H1 (cell line): ENCODE measurements around the gene PRKAG1. TPM values are rescaled to one million over a fixed set of nuclear protein-coding genes. Genes with fewer than 3 reads are reported as not detected.

Experiments used
- CTCF ChIA-PET: fragments of 300-600 bp; sonication (Branson Sonifier 250); formaldehyde crosslinking; loops from one replicate; lab custom pipeline; 2021; ENCODE audit not compliant: partially characterized antibody; lab: Charles Lee
- POLR2A ChIA-PET: fragments of 300-600 bp; sonication (Branson Sonifier 250); formaldehyde crosslinking; loops from one replicate; lab custom pipeline; 2021; ENCODE audit warnings: inconsistent platforms; ENCODE audit not compliant: partially characterized antibody; lab: Charles Lee
- DNase-seq, 2 experiments: peaks; one replicate each; pipeline versions ENCODE4 v3.0.0 to v3.0.0-alpha.2; 2010 to 2022; ENCODE audit warnings: low spot score in 2 of 2, low read depth in 1 of 2, mixed read lengths in 1 of 2
- FAIRE-seq: peaks from 2 replicates; lab custom pipeline; 2011; peaks lifted over from hg19 to GRCh38; lab: Jason Lieb, UNC
- H2AFZ ChIP-seq: 2 replicates; pipeline ENCODE4 v1.8.1; 2012; ENCODE audit warnings: low read length, inconsistent platforms
- H2AK5ac ChIP-seq: 2 replicates; pipeline ENCODE4 v1.6.1; 2013; ENCODE audit warnings: low read depth, low read length
- H2BK120ac ChIP-seq: replicated peaks from 2 replicates; pipeline ENCODE3; 2013; ENCODE audit warnings: low read depth, low read length, inconsistent platforms
- H2BK12ac ChIP-seq: 2 replicates; pipeline ENCODE4 v1.6.1; 2013; ENCODE audit warnings: low read depth, low read length
- H2BK15ac ChIP-seq: 2 replicates; pipeline ENCODE4 v1.6.1; 2013; ENCODE audit warnings: low read length
- H2BK20ac ChIP-seq: 2 replicates; pipeline ENCODE4 v1.6.1; 2013; ENCODE audit warnings: low read length
- H2BK5ac ChIP-seq: 2 replicates; pipeline ENCODE4 v1.6.1; 2013; ENCODE audit warnings: low read depth, low read length
- H3K14ac ChIP-seq: 2 replicates; pipeline ENCODE4 v1.6.1; 2013; ENCODE audit warnings: inconsistent platforms; ENCODE audit not compliant: insufficient read length
- H3K18ac ChIP-seq: 2 replicates; pipeline ENCODE4 v1.6.1; 2013; ENCODE audit warnings: low read length; ENCODE audit errors: extremely low read depth
- H3K23ac ChIP-seq: 2 replicates; pipeline ENCODE4 v1.6.1; 2013; ENCODE audit warnings: inconsistent platforms; ENCODE audit not compliant: insufficient read length
- H3K23me2 ChIP-seq: 2 replicates; pipeline ENCODE4 v1.6.1; 2013; ENCODE audit warnings: low read depth, low read length
- H3K27ac ChIP-seq: 2 replicates; pipeline ENCODE4 v1.6.1; 2011; ENCODE audit warnings: low read depth, low read length, inconsistent platforms
- H3K27me3 ChIP-seq, 4 experiments: replicated peaks in 1 of 4; 1 replicate in 1 of 4; 2 replicates in 3 of 4; pipeline versions ENCODE4 v1.6.1 to v1.8.1; 2011 to 2013; ENCODE audit warnings: low read length in 3 of 4, mild to moderate bottlenecking in 3 of 4, inconsistent platforms in 2 of 4, mixed read lengths in 2 of 4, moderate library complexity in 1 of 4; ENCODE audit not compliant: control insufficient read depth in 3 of 4, insufficient read depth in 3 of 4; ENCODE audit errors: extremely low read depth in 1 of 4
- H3K36me3 ChIP-seq, 4 experiments: 2 replicates each; pipeline versions ENCODE4 v1.6.1 to v1.8.1; 2011 to 2013; ENCODE audit warnings: mild to moderate bottlenecking in 4 of 4, low read length in 3 of 4, moderate library complexity in 2 of 4, control low read depth in 1 of 4, inconsistent platforms in 1 of 4; ENCODE audit not compliant: insufficient read depth in 4 of 4, control insufficient read depth in 2 of 4
- H3K4ac ChIP-seq: replicated peaks from 2 replicates; pipeline ENCODE3; 2013; ENCODE audit warnings: low read length, low read depth, mixed read lengths, inconsistent platforms; ENCODE audit not compliant: insufficient read length
- H3K4me1 ChIP-seq, 4 experiments: replicated peaks in 1 of 4; 1 replicate in 1 of 4; 2 replicates in 3 of 4; pipeline versions ENCODE4 v1.6.1 to v1.8.1; 2011 to 2013; ENCODE audit warnings: low read length in 3 of 4, inconsistent platforms in 2 of 4, mixed read lengths in 1 of 4; ENCODE audit not compliant: insufficient read depth in 4 of 4, control insufficient read depth in 3 of 4
- H3K4me2 ChIP-seq, 2 experiments: 2 replicates each; pipeline versions ENCODE4 v1.6.1 to v1.8.1; 2011 to 2013; ENCODE audit warnings: low read depth in 2 of 2, low read length in 2 of 2, control low read depth in 1 of 2, inconsistent platforms in 1 of 2, mild to moderate bottlenecking in 1 of 2; ENCODE audit not compliant: insufficient read depth in 1 of 2
- H3K4me3 ChIP-seq, 4 experiments: fragments of 200-600, 300-600 bp in 1 of 4; sonication (generic), shearing (Covaris generic), sonication (Bioruptor Twin) in 1 of 4; 2 replicates each; pipeline versions ENCODE4 v1.5.1 to v1.8.1; 2011 to 2016; ENCODE audit warnings: low read length in 4 of 4, low read depth in 3 of 4, control low read depth in 2 of 4, inconsistent platforms in 2 of 4, mild to moderate bottlenecking in 2 of 4, mixed read lengths in 1 of 4, moderate library complexity in 1 of 4; ENCODE audit not compliant: insufficient read depth in 2 of 4; ENCODE audit errors: extremely low read depth in 1 of 4
- H3K56ac ChIP-seq: replicated peaks from 2 replicates; pipeline ENCODE3; 2013; ENCODE audit warnings: low read depth, mild to moderate bottlenecking, mixed read lengths, low read length, inconsistent platforms; ENCODE audit not compliant: insufficient read length
- H3K79me1 ChIP-seq: 2 replicates; pipeline ENCODE4 v1.6.1; 2013; ENCODE audit warnings: low read depth, low read length, control low read depth
- H3K79me2 ChIP-seq, 2 experiments: 2 replicates each; pipeline versions ENCODE4 v1.6.1 to v1.8.1; 2012 to 2013; ENCODE audit warnings: low read length in 2 of 2, mild to moderate bottlenecking in 2 of 2, inconsistent platforms in 1 of 2; ENCODE audit not compliant: insufficient read depth in 2 of 2, control insufficient read depth in 1 of 2
- H3K9ac ChIP-seq, 4 experiments: replicated peaks in 1 of 4; 1 replicate in 1 of 4; 2 replicates in 3 of 4; pipeline versions ENCODE4 v1.6.1 to v1.8.1; 2011 to 2013; ENCODE audit warnings: low read depth in 3 of 4, low read length in 3 of 4, control low read depth in 2 of 4, mild to moderate bottlenecking in 2 of 4, moderate library complexity in 2 of 4, inconsistent platforms in 1 of 4; ENCODE audit errors: extremely low read depth in 1 of 4
- H3K9me3 ChIP-seq, 2 experiments: 2 replicates each; pipeline versions ENCODE4 v1.6.1 to v1.8.1; 2012 to 2013; ENCODE audit warnings: mild to moderate bottlenecking in 2 of 2, moderate library complexity in 2 of 2, control low read depth in 1 of 2, inconsistent platforms in 1 of 2, low read depth in 1 of 2, low read length in 1 of 2, mixed read lengths in 1 of 2; ENCODE audit not compliant: insufficient read depth in 2 of 2
- H4K20me1 ChIP-seq, 2 experiments: replicated peaks in 1 of 2; 2 replicates each; pipeline versions ENCODE3 to v1.8.1; 2011 to 2013; ENCODE audit warnings: inconsistent platforms in 2 of 2, low read length in 2 of 2, mild to moderate bottlenecking in 1 of 2; ENCODE audit not compliant: insufficient read depth in 2 of 2, control insufficient read depth in 1 of 2
- H4K5ac ChIP-seq: 2 replicates; pipeline ENCODE4 v1.6.1; 2013; ENCODE audit warnings: low read length, low read depth, mixed read lengths, inconsistent platforms; ENCODE audit not compliant: insufficient read length
- H4K8ac ChIP-seq: 2 replicates; pipeline ENCODE4 v1.8.0; 2013; ENCODE audit warnings: mild to moderate bottlenecking, moderate library complexity, low read length, inconsistent platforms; ENCODE audit not compliant: insufficient read depth; ENCODE audit errors: extremely low read depth
- H4K91ac ChIP-seq: replicated peaks from 2 replicates; pipeline ENCODE3; 2013; ENCODE audit warnings: low read length, mixed read lengths, inconsistent platforms; ENCODE audit not compliant: insufficient read length
- ATF3 ChIP-seq: IDR thresholded peaks from 2 replicates; pipeline ENCODE4 v1.6.1; 2011; ENCODE audit warnings: low read depth, mild to moderate bottlenecking, low read length; ENCODE audit not compliant: insufficient read depth
- CHD1 ChIP-seq: IDR thresholded peaks from 2 replicates; pipeline ENCODE4 v1.6.1; 2012; ENCODE audit warnings: low read depth, low read length, improper control_type of control experiment
- CHD2 ChIP-seq: IDR thresholded peaks from 2 replicates; pipeline ENCODE4 v1.6.1; 2012; ENCODE audit warnings: low read length, improper control_type of control experiment
- HDAC2 ChIP-seq, 2 experiments: fragments of 300-600 bp in 1 of 2; sonication (generic) in 1 of 2; IDR thresholded peaks; 2 replicates each; pipeline ENCODE4 v1.6.1; 2011 to 2012; ENCODE audit warnings: low read depth in 2 of 2, low read length in 2 of 2, mild to moderate bottlenecking in 2 of 2, moderate library complexity in 2 of 2, borderline replicate concordance in 1 of 2, inconsistent platforms in 1 of 2
- HDAC6 ChIP-seq: IDR thresholded peaks from one replicate; pipeline ENCODE4 v1.7.1; 2012; ENCODE audit warnings: low read depth, mild to moderate bottlenecking, inconsistent platforms, low read length, moderate library complexity
- KDM5A ChIP-seq: fragments of 200-600 bp; IDR thresholded peaks from 2 replicates; pipeline ENCODE4 v1.7.1; 2012; ENCODE audit warnings: mild to moderate bottlenecking, low read length, inconsistent platforms, mixed read lengths
- MAFK ChIP-seq: IDR thresholded peaks from 2 replicates; pipeline ENCODE4 v1.6.1; 2012; ENCODE audit warnings: low read depth, mild to moderate bottlenecking, improper control_type of control experiment, low read length
- RAD21 ChIP-seq, 2 experiments: IDR thresholded peaks in 1 of 2; conservative IDR thresholded peaks in 1 of 2; 2 replicates each; pipeline ENCODE4 v1.6.1; 2011; ENCODE audit warnings: low read depth in 2 of 2, low read length in 2 of 2, improper control_type of control experiment in 1 of 2, inconsistent platforms in 1 of 2, mild to moderate bottlenecking in 1 of 2, moderate library complexity in 1 of 2
- RNF2 ChIP-seq: fragments of 200-900, 300-1000 bp; sonication (generic); IDR thresholded peaks from 2 replicates; pipeline ENCODE4 v1.7.1; 2016; ENCODE audit warnings: borderline replicate concordance, low read depth, mild to moderate bottlenecking, antibody characterized with exemption, low read length; ENCODE audit not compliant: poor library complexity, severe bottlenecking; ENCODE audit errors: missing control alignments
- SRF ChIP-seq: IDR thresholded peaks from 2 replicates; pipeline ENCODE4 v1.6.1; 2011; ENCODE audit warnings: mild to moderate bottlenecking, low read depth, low read length, moderate library complexity
- TAF1 ChIP-seq: IDR thresholded peaks from 2 replicates; pipeline ENCODE4 v1.6.1; 2011; ENCODE audit warnings: mild to moderate bottlenecking, low read depth, low read length
- TEAD4 ChIP-seq: IDR thresholded peaks from 2 replicates; pipeline ENCODE4 v1.6.1; 2012; ENCODE audit warnings: low read depth, low read length, inconsistent platforms, mixed read lengths
- YY1 ChIP-seq: IDR thresholded peaks from 2 replicates; pipeline ENCODE4 v1.6.1; 2011; ENCODE audit warnings: low read depth, mild to moderate bottlenecking, low read length
- WGBS, 2 experiments: shearing (Covaris generic) in 1 of 2; methylation state at CpG; one replicate each; pipeline versions ENCODE4 v1.1.6 to v1.1.7; 2013 to 2015; ENCODE audit warnings: low lambda C conversion rate in 2 of 2, mixed read lengths in 2 of 2, inconsistent platforms in 1 of 2, low coverage in 1 of 2, missing lambda C conversion rate in 1 of 2; ENCODE audit not compliant: insufficient replicate concordance in 2 of 2, insufficient coverage in 1 of 2, insufficient read length in 1 of 2; ENCODE audit errors: extremely low coverage in 1 of 2, missing lambda C conversion rate in 1 of 2; 5-methylcytosine and 5-hydroxymethylcytosine counted together
- polyA plus RNA-seq, 7 experiments: library from polyadenylated mRNA; depleted of rRNA in 3 of 7; stranded (reverse) in 5 of 7; unstranded in 2 of 7; fragments of >200 nt in 5 of 7; fragments of 200-250 nt in 2 of 7; gene quantifications; 1 replicate in 5 of 7; 2 replicates in 1 of 7; 4 replicates in 1 of 7; pipeline versions ENCODE4 v1.2.1 to v1.2.3, GENCODE V29; 2011 to 2013; ENCODE audit warnings: missing spikeins in 2 of 7, mixed read lengths in 2 of 7
- total RNA-seq: library from RNA; stranded (reverse); fragmentation: NEBNext Ultra II Directional; extraction: Animal tissue kit (Norgen Biotek cat#: 25700); gene quantifications from 2 replicates; pipeline ENCODE4 v1.2.1, GENCODE V29; 2021

Gene PRKAG1
- total and polyA plus RNA-seq, 2 of the 8 experiments (the other 6 are each of a cell fraction or from before 2014, with no cell fraction given), result 38.6 to 57.5 TPM

- H3K18ac ChIP-seq, result no peak overlapping the region
- no peak overlapping the region for H3K9ac ChIP-seq
- H4K91ac ChIP-seq, result no peak overlapping the region
- no peak overlapping the region for H3K4ac ChIP-seq
- no peaks in the 10 kb centered on the region for H3K79me1 ChIP-seq
- H3K27me3 ChIP-seq, result no peaks in the 10 kb centered on the region
- H4K5ac ChIP-seq, result no peak overlapping the region
- no peaks in the 10 kb centered on the region for H4K20me1 ChIP-seq
- no peak overlapping the region for H2BK12ac ChIP-seq
- H3K4me2 ChIP-seq, result no peak overlapping the region
- H3K23ac ChIP-seq, result no peak overlapping the region
- no peak overlapping the region for H4K8ac ChIP-seq
- no peak overlapping the region for H2BK5ac ChIP-seq
- H3K9me3 ChIP-seq, result no peaks in the 10 kb centered on the region
- H2BK15ac ChIP-seq, result no peak overlapping the region
- 75% methylated on average over 1 of the region's 1 CpG; no CpG with 5 or more reads in 1 of the 2 experiments for WGBS, 2 experiments
- no peak overlapping the region for H3K27ac ChIP-seq
- H3K23me2 ChIP-seq, result no peaks in the 10 kb centered on the region
- ChIA-PET POLR2A (interaction anchor here (0.7 to 2.1 kb wide), 6 partner anchors 9 to 56 kb away, joined by 3 to 9 read pairs (median 4); no protein-coding TSS in a partner anchor), CTCF (interaction anchor here (0.8 to 11.5 kb wide), 5 partner anchors 11 to 35 kb away, joined by 3 to 207 read pairs (median 4); partner anchors contain the start of genes DDN and WNT1)
- H3K79me2 ChIP-seq, result no peaks in the 10 kb centered on the region
- H3K4me3 ChIP-seq, result no peak overlapping the region
- DNase-seq, result no peak
- H3K56ac ChIP-seq, result no peak overlapping the region
- H2BK20ac ChIP-seq, result no peak overlapping the region
- no peak overlapping the region for H2AFZ ChIP-seq
- no peak overlapping the region for H3K14ac ChIP-seq
- H2AK5ac ChIP-seq, result no peak overlapping the region
- no peak for FAIRE-seq
- no peaks in the 10 kb centered on the region for H3K4me1 ChIP-seq
- H2BK120ac ChIP-seq, result no peak overlapping the region
- H3K36me3 ChIP-seq, result 0 out of 8 replicates have a peak, but pooled peaks cover 0 to 2% (median 0%) of the 10 kb centered on the region in 4 experiments
- TF ChIP-seq HDAC6 (no peak), SRF (no peak), CHD1 (no peak), RNF2 (no peak), ATF3 (no peak), TAF1 (no peak), HDAC2 (IDR thresholded peaks at IDR 0.05; ENCODE audit: borderline replicate concordance in 1 of 2, low read depth in 2 of 2, low read length in 2 of 2) (no peak), MAFK (no peak), YY1 (no peak), CHD2 (no peak), RAD21 (IDR thresholded peaks at IDR 0.05 in 1 of 2, conservative IDR thresholded peaks at IDR 0.05 in 1 of 2; ENCODE audit: low read depth in 2 of 2, low read length in 2 of 2) (no peak), TEAD4 (no peak), KDM5A (no peak)
Measured at GRCh38 chr12:49008943-49009342, 9.6 kb downstream of the PRKAG1 start.
